Activated B cell treated with CpG ODN at 0.5 μM for 24 hours (primary cell): Measurements from ENCODE around the gene OVCH1. TPM values are rescaled to one million over a fixed set of nuclear protein-coding genes. Genes with fewer than 3 reads are reported as not detected.

Source experiments
- ATAC-seq: fragments of 200-7000 bp; cut with Tn5 transposase; one replicate; pipeline ENCODE4 v1.10.0; 2021; ENCODE audit warnings: low read depth, mild to moderate bottlenecking, moderate library complexity
- CTCF ChIA-PET: fragments of 350-600 bp; sonication (Branson Sonifier 250); formaldehyde crosslinking; loops from one replicate; lab custom pipeline; 2021; ENCODE audit warnings: antibody characterized with exemption; lab: Charles Lee
- POLR2A ChIA-PET: fragments of 350-600 bp; sonication (Branson Sonifier 250); formaldehyde crosslinking; loops from one replicate; lab custom pipeline; 2021; ENCODE audit warnings: antibody characterized with exemption; lab: Charles Lee
- DNase-seq: peaks from one replicate; pipeline ENCODE4 v3.0.0; 2022
- H3K27ac Mint-ChIP-seq: one replicate; pipeline ENCODE4 v1.8.0; 2020; ENCODE audit warnings: mixed read lengths
- H3K27me3 Mint-ChIP-seq: one replicate; pipeline ENCODE4 v1.8.0; 2021; ENCODE audit warnings: mixed read lengths
- H3K36me3 Mint-ChIP-seq: one replicate; pipeline ENCODE4 v1.8.0; 2021; ENCODE audit warnings: low read depth, mixed read lengths
- H3K4me1 Mint-ChIP-seq: one replicate; pipeline ENCODE4 v1.8.0; 2021; ENCODE audit warnings: mixed read lengths
- H3K4me3 Mint-ChIP-seq: one replicate; pipeline ENCODE4 v1.8.0; 2020; ENCODE audit warnings: mild to moderate bottlenecking, mixed read lengths
- H3K9me3 Mint-ChIP-seq: one replicate; pipeline ENCODE4 v1.8.0; 2020; ENCODE audit warnings: mixed read lengths
- CTCF ChIP-seq: fragments of 200-600 bp; IDR thresholded peaks from one replicate; pipeline ENCODE4 v1.8.0; 2022; ENCODE audit warnings: antibody characterized with exemption, mild to moderate bottlenecking
- intact Hi-C: fragments of 100-400 bp; cut with micrococcal nuclease; formaldehyde crosslinking; loops from one replicate; pipeline ENCODE4 v1.15.1; 2024
- total RNA-seq: library from RNA; stranded (reverse); gene quantifications from 2 replicates; pipeline ENCODE4 v1.2.3, GENCODE V29; 2022

Gene OVCH1
- total RNA-seq: not detected in 2 replicates

GRCh38 chr12:29497588-29497987, at the start of gene OVCH1:
OVCH1 (minus strand) TSS chr12:29497686; CDS start chr12:29497686, 0 bp downstream.
- no peak for ATAC-seq
- H3K4me1 Mint-ChIP-seq: peaks cover 12% of the 10 kb centered on the region
- no peaks in the 10 kb centered on the region for H3K9me3 Mint-ChIP-seq
- CTCF ChIA-PET: no interaction called here
- POLR2A ChIA-PET: no interaction called here
- H3K27me3 Mint-ChIP-seq: peaks cover 3% of the 10 kb centered on the region
- no peak within 1 kb of the TSS for H3K27ac Mint-ChIP-seq
- intact Hi-C loops: no loop called here
- H3K4me3 Mint-ChIP-seq: no peak within 1 kb of the TSS
- no peak for DNase-seq
- TF ChIP-seq CTCF: no peak
- no peaks in the 10 kb centered on the region for H3K36me3 Mint-ChIP-seq

GRCh38 chr12:29547151-29547632, 49.7 kb upstream of the OVCH1 start:
- intact Hi-C loops: no loop called here
- ChIA-PET POLR2A (no interaction called here), CTCF (no interaction called here)
- Mint-ChIP-seq H3K36me3 (no peaks in the 10 kb centered on the region), H3K4me3 (no peak overlapping the region), H3K27me3 (peaks cover 8% of the 10 kb centered on the region), H3K27ac (no peak overlapping the region), H3K4me1 (no peaks in the 10 kb centered on the region), H3K9me3 (no peaks in the 10 kb centered on the region)
- no peak for ATAC-seq
- no peak for DNase-seq
- no peak for TF ChIP-seq CTCF

- no peak for DNase-seq
- ATAC-seq: no peak
- no peak overlapping the region for H3K27ac Mint-ChIP-seq
- intact Hi-C loops: no loop called here
- no peaks in the 10 kb centered on the region for H3K36me3 Mint-ChIP-seq
- H3K4me3 Mint-ChIP-seq: no peak overlapping the region
- TF ChIP-seq CTCF: no peak
- no peaks in the 10 kb centered on the region for H3K4me1 Mint-ChIP-seq
- H3K27me3 Mint-ChIP-seq: peaks cover 8% of the 10 kb centered on the region
- H3K9me3 Mint-ChIP-seq: no peaks in the 10 kb centered on the region
- ChIA-PET POLR2A (no interaction called here), CTCF (no interaction called here)
Observed at GRCh38 chr12:29546000-29546399, 48.5 kb upstream of the OVCH1 start.

- Mint-ChIP-seq H3K36me3 (no peaks in the 10 kb centered on the region), H3K4me3 (no peak overlapping the region), H3K4me1 (no peaks in the 10 kb centered on the region), H3K27ac (no peak overlapping the region), H3K9me3 (no peaks in the 10 kb centered on the region), H3K27me3 (peaks cover 8% of the 10 kb centered on the region)
- ATAC-seq (no peak), DNase-seq (no peak)
- intact Hi-C loops: no loop called here
- POLR2A ChIA-PET: no interaction called here
- CTCF ChIA-PET: no interaction called here
- no peak for TF ChIP-seq CTCF
Observed at GRCh38 chr12:29545102-29545467, 47.6 kb upstream of the OVCH1 start.

- Mint-ChIP-seq H3K4me1 (no peaks in the 10 kb centered on the region), H3K4me3 (no peak overlapping the region), H3K36me3 (no peaks in the 10 kb centered on the region), H3K27me3 (peaks cover 8% of the 10 kb centered on the region), H3K27ac (no peak overlapping the region), H3K9me3 (no peaks in the 10 kb centered on the region)
- ChIA-PET CTCF (no interaction called here), POLR2A (no interaction called here)
- intact Hi-C loops: no loop called here
- no peak for ATAC-seq
- TF ChIP-seq CTCF: no peak
- no peak for DNase-seq
Observed at GRCh38 chr12:29544428-29545101, 47.1 kb upstream of the OVCH1 start.
